Nephron (organoid): ENCODE measurements around the gene CBLN3.

Experiments
- H3K27ac Mint-ChIP-seq, 3 experiments: 2 replicates each; pipeline ENCODE4 v1.8.0; 2020; ENCODE audit warnings: mixed read lengths in 3 of 3, mild to moderate bottlenecking in 2 of 3, moderate library complexity in 1 of 3
- H3K27me3 Mint-ChIP-seq: 2 replicates; pipeline ENCODE4 v1.8.0; 2021; ENCODE audit warnings: low read depth, mild to moderate bottlenecking, moderate library complexity, mixed read lengths
- H3K36me3 Mint-ChIP-seq: 2 replicates; pipeline ENCODE4 v1.8.0; 2020; ENCODE audit warnings: low read depth, mixed read lengths
- H3K4me1 Mint-ChIP-seq: 2 replicates; pipeline ENCODE4 v1.8.0; 2020; ENCODE audit warnings: mixed read lengths
- H3K4me3 Mint-ChIP-seq, 3 experiments: 2 replicates each; pipeline ENCODE4 v1.8.0; 2020; ENCODE audit warnings: mild to moderate bottlenecking in 3 of 3, mixed read lengths in 3 of 3, moderate library complexity in 2 of 3
- H3K9me3 Mint-ChIP-seq: 2 replicates; pipeline ENCODE4 v1.8.0; 2020; ENCODE audit warnings: mixed read lengths
- CTCF ChIP-seq, 3 experiments: fragments of 200-600 bp; sonication (generic); IDR thresholded peaks; one replicate each; pipeline ENCODE4 v1.5.0; 2021; ENCODE audit warnings: antibody characterized with exemption in 3 of 3; ENCODE audit not compliant: unreplicated experiment in 3 of 3

CBLN3 gene

DNA sequence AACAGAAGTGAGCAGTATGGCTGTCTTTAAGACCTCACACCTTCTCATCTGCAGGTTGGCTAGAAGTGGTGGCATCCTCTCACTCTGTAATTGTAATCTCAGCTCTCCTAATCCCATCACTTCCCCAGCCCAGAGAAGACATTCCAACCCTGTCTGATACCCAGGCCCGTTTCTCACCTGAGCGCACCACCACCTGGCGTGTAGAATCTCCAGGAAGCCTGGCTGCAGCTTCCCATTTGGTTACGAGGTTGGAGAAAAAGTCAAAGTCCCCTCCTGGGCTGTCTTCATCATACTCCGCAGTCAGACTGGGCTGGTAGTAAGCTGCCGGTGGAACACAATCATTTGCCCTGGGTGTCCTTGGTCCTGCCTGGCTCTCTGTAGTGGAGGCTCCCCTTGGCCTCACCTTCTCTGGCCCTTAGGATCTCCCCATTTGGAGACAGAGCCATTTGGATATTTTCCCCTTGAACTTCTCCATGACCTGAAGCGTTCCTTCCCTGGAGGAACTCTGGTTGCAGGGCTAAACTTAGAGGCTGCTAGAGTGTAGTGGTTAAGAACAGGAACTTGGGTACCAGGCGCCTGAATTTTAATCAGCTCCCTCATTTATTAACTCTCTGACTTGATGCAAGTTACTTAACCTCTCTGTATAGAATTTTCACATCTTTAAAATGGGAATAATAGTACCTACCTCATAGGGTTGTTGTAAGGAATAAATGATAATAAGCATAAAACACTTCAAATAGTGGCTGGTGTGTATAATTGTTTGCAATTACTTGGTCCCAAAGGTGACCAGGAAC lies 11.3 kb upstream of the CBLN3 start:
- Mint-ChIP-seq H3K27ac (no peak overlapping the region), H3K4me1 (peaks cover 17% of the 10 kb centered on the region), H3K4me3 (peak overlapping the region; percentile 92 to 94 (median 92)), H3K9me3 (no peaks in the 10 kb centered on the region), H3K36me3 (peaks cover 44% of the 10 kb centered on the region), H3K27me3 (no peaks in the 10 kb centered on the region)
- no peak for TF ChIP-seq CTCF (IDR thresholded peaks at IDR 0.05; ENCODE audit: unreplicated experiment in 3 of 3)

GRCh38 chr14:24439830-24440605 lies 10.6 kb upstream of the CBLN3 start:
- H3K4me1 Mint-ChIP-seq: peaks cover 20% of the 10 kb centered on the region
- H3K4me3 Mint-ChIP-seq: peak overlapping the region; percentile 25 to 64 (median 59)
- H3K27ac Mint-ChIP-seq: peak overlapping the region in 2 of 3 experiments; percentile 11 to 14
- TF ChIP-seq CTCF (IDR thresholded peaks at IDR 0.05; ENCODE audit: unreplicated experiment in 3 of 3): no peak
- H3K27me3 Mint-ChIP-seq: no peaks in the 10 kb centered on the region
- peaks cover 40% of the 10 kb centered on the region for H3K36me3 Mint-ChIP-seq
- no peaks in the 10 kb centered on the region for H3K9me3 Mint-ChIP-seq

DNA sequence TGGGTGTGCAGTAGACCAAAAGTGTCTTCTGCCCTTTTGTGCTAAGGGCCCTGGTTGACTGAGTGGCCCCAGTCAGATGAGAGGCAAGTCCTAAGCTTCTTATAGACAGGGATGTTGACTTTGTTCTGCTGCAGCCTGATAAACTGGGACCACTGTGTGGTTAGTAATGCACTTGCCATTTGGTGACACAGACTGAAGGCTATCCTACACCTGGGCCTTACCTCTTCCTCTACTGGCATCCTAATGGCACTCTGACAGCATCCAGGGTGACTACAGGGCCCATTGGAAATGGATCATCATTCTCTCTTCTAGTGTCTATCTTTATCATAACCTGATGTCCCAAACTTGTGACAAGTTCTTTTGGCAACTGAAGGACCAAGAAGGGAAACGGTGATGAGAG lies 9.8 kb upstream of the CBLN3 start:
- TF ChIP-seq CTCF (IDR thresholded peaks at IDR 0.05; ENCODE audit: unreplicated experiment in 3 of 3): no peak
- H3K36me3 Mint-ChIP-seq: peaks cover 44% of the 10 kb centered on the region
- H3K4me1 Mint-ChIP-seq: peaks cover 26% of the 10 kb centered on the region
- no peaks in the 10 kb centered on the region for H3K27me3 Mint-ChIP-seq
- peak overlapping the region in 2 of 3 experiments; percentile 11 to 14 for H3K27ac Mint-ChIP-seq
- H3K9me3 Mint-ChIP-seq: no peaks in the 10 kb centered on the region
- H3K4me3 Mint-ChIP-seq: peak overlapping the region; percentile 25 to 64 (median 59)

- Mint-ChIP-seq H3K36me3 (peaks cover 45% of the 10 kb centered on the region), H3K4me1 (peaks cover 26% of the 10 kb centered on the region), H3K4me3 (peak overlapping the region in 2 of 3 experiments; percentile 32 to 61), H3K9me3 (no peaks in the 10 kb centered on the region), H3K27me3 (no peaks in the 10 kb centered on the region), H3K27ac (peak overlapping the region in 1 of 3 experiments; percentile 30)
- TF ChIP-seq CTCF (IDR thresholded peaks at IDR 0.05; ENCODE audit: unreplicated experiment in 3 of 3): no peak
Measured at GRCh38 chr14:24438223-24439097, 9.0 kb upstream of the CBLN3 start.

- H3K4me1 Mint-ChIP-seq: peaks cover 30% of the 10 kb centered on the region
- H3K4me3 Mint-ChIP-seq: no peak overlapping the region
- H3K27me3 Mint-ChIP-seq: no peaks in the 10 kb centered on the region
- H3K36me3 Mint-ChIP-seq: peaks cover 52% of the 10 kb centered on the region
- no peak overlapping the region for H3K27ac Mint-ChIP-seq
- no peak for TF ChIP-seq CTCF (IDR thresholded peaks at IDR 0.05; ENCODE audit: unreplicated experiment in 3 of 3)
- no peaks in the 10 kb centered on the region for H3K9me3 Mint-ChIP-seq
Measured at GRCh38 chr14:24437736-24438067, 8.2 kb upstream of the CBLN3 start.
